ENCODE data around the gene KDM2A.

GRCh38 chr11:67167719-67168118, 48.7 kb downstream of the KDM2A start:
- TF ChIP-seq POLR2A (IDR thresholded peaks at IDR 0.05): no peak
- no peak for TF ChIP-seq CTCF (IDR thresholded peaks at IDR 0.05)

All from thyroid gland (tissue), 4 donors.